Fibroblast of pulmonary artery (primary cell): ENCODE data around the gene ZSCAN20.

Source experiments
- DNase-seq: peaks from one replicate; pipeline ENCODE4 v3.0.0-alpha.2; 2010; ENCODE audit warnings: low read depth
- H3K4me3 ChIP-seq: replicated peaks from 2 replicates; pipeline ENCODE4 v1.5.1; 2011; ENCODE audit warnings: low read depth, mild to moderate bottlenecking, control low read depth, low read length, moderate library complexity
- CTCF ChIP-seq: IDR thresholded peaks from 2 replicates; pipeline ENCODE4 v1.5.1; 2011; ENCODE audit warnings: mild to moderate bottlenecking, control low read depth, low read length, inconsistent platforms; ENCODE audit errors: missing control alignments

The ZSCAN20 gene

DNA sequence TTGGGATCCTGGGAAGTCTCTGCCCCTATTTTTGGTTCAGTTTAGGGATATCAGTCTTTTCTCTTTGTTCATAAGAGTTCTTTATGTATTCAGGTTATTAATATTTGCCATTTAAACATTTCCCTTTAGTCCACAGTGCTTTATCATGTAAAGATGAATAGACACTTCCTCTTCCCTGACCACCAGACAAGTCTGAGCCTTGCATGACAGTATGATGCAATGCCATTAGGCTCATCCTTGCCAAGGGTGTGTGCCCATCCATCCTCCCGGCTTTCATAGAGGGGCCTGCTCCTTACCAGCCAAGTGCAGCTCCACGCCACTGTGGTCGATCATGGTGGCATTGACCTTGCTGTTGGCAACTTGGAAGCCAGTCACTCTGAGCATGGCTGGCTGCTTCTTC, 52.1 kb downstream of the ZSCAN20 start:
- TF ChIP-seq CTCF, result no peak
- no peak overlapping the region for H3K4me3 ChIP-seq
- no peak for DNase-seq

DNA sequence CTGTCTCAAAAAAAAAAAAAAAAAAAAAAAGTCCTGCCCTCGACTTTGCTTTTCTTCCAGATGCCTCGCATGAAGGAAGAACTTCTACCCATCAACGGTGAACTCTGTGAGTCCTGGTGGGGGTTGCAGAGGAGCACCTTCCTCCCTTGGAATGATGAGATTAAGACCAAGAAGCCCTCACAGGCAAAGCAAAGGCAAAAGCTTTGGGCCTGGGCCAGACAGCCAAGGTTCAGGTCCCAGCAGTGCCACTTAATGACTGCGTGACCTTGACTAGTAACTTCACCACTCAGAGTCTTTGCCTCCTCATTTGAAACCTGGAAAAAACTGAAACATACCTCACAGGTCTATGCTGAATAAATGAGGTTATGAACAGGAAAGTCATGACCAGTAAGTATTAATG, 55.5 kb downstream of the ZSCAN20 start:
- DNase-seq, result no peak
- no peak for TF ChIP-seq CTCF
- H3K4me3 ChIP-seq, result no peak overlapping the region

DNA sequence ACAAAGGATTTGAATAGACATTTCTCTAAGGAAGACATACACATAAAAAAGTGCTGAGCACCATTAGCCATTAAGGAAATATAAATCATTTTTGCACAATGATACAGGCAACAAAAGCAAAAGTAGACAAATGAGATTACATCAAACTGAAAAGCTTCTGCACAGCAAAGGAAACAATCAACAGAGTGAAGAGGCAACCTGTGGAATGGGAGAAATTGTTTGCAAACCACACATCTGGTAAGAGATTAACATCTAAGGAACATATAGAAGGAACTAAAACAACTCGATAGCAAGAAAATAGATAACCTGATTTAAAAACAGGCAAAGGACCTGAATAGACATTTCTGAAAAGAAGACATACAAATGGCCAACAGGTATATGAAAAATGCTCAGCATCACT, 57.5 kb downstream of the ZSCAN20 start:
- DNase-seq, result no peak
- TF ChIP-seq CTCF, result no peak
- H3K4me3 ChIP-seq, result no peak overlapping the region

- no peak overlapping the region for H3K4me3 ChIP-seq
- TF ChIP-seq CTCF, result no peak
- no peak for DNase-seq
Measured at GRCh38 chr1:33532250-33532649, 59.8 kb downstream of the ZSCAN20 start.

DNA sequence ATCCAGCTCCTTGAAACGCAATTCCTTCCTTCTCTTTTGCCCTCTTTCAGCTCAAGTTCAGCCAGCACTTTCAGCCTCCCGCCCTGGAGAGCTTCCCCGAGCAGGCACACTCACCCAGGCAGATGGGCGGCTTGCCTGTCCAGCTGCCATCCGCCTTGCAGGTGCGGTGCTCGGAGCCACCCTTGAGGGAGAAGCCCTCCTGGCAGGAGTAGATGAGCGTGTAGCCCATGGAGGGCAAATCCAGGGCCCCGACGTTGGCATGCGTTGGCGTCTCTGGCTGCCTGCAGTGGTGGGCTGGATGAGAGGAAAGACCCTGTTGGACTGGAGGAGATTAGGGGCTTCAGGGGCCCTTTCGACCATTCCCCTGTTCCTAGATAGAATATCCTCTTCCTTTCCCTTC, 60.5 kb downstream of the ZSCAN20 start:
- no peak overlapping the region for H3K4me3 ChIP-seq
- TF ChIP-seq CTCF, result no peak

DNA sequence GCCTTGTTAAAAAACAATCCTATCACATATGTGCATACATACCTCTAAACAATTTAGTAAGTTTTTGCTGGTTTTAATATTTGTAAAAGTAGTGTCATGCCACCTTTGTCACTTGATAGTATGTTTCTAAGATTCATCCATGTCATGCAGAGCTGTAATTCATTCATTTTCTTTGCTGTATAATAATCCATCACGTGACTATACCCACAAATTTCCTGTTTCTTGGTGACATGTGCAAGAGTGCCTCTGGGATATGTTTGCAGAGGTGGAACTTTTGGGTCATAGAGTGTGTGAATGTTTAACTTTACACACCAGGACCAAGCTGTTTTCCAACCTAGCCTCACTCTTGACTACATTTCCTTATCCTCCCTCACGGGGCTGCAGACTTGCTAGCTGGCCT, 62.9 kb downstream of the ZSCAN20 start:
- H3K4me3 ChIP-seq, result no peak overlapping the region
- no peak for DNase-seq
- TF ChIP-seq CTCF, result no peak

More for the DNA sequence above, 60.5 kb downstream of the ZSCAN20 start:
- DNase-seq, result no peak

- no peak for DNase-seq
- TF ChIP-seq CTCF, result no peak
- H3K4me3 ChIP-seq, result no peak overlapping the region
Measured at GRCh38 chr1:33537885-33538284, 65.4 kb downstream of the ZSCAN20 start.
